B cell (primary cell): ENCODE measurements around the gene VRTN. TPM values are rescaled to one million over a fixed set of nuclear protein-coding genes. Genes with fewer than 3 reads are reported as not detected.

Experiments
- ATAC-seq: fragments of 200-7000 bp; cut with Tn5 transposase; one replicate; pipeline ENCODE4 v1.10.0; 2021; ENCODE audit warnings: low read depth, mild to moderate bottlenecking, moderate number of reproducible peaks, moderate library complexity
- CTCF ChIA-PET: fragments of 350-600 bp; sonication (Branson Sonifier 250); formaldehyde crosslinking; loops from one replicate; lab custom pipeline; 2021; ENCODE audit warnings: antibody characterized with exemption, inconsistent platforms; lab: Charles Lee
- POLR2A ChIA-PET: fragments of 350-600 bp; sonication (Branson Sonifier 250); formaldehyde crosslinking; loops from one replicate; lab custom pipeline; 2021; ENCODE audit warnings: antibody characterized with exemption; lab: Charles Lee
- DNase-seq: peaks from one replicate; pipeline ENCODE4 v3.0.0; 2013
- H2AFZ ChIP-seq: 2 replicates; pipeline ENCODE4 v1.6.1; 2012; ENCODE audit warnings: mild to moderate bottlenecking, low read depth, low read length; ENCODE audit not compliant: insufficient read depth, poor library complexity, severe bottlenecking
- H3K27ac ChIP-seq, 2 donors: 1 replicate in 1 of 2; 2 replicates in 1 of 2; pipeline ENCODE4 v1.5.1; 2012 to 2013; ENCODE audit warnings: low read length in 2 of 2, mild to moderate bottlenecking in 2 of 2, moderate library complexity in 1 of 2
- H3K27me3 ChIP-seq, 4 experiments: fragments of 200-600 bp in 1 of 4; sonication (generic) in 1 of 4; replicated peaks in 1 of 4; 1 replicate in 2 of 4; 2 replicates in 2 of 4; pipeline versions ENCODE4 v1.6.1 to v1.7.0; 2013 to 2016; ENCODE audit warnings: low read length in 3 of 4, mild to moderate bottlenecking in 2 of 4, mixed read lengths in 1 of 4, moderate library complexity in 1 of 4; ENCODE audit not compliant: insufficient read depth in 4 of 4, control insufficient read depth in 3 of 4; ENCODE audit errors: control extremely low read depth in 1 of 4
- H3K36me3 ChIP-seq, 2 experiments: replicated peaks in 1 of 2; 1 replicate in 1 of 2; 2 replicates in 1 of 2; pipeline versions ENCODE4 v1.6.1 to v1.7.1; 2013; ENCODE audit warnings: low read length in 1 of 2; ENCODE audit not compliant: insufficient read depth in 2 of 2, control insufficient read depth in 1 of 2; ENCODE audit errors: control extremely low read depth in 1 of 2, extremely low read depth in 1 of 2
- H3K4me1 ChIP-seq, 2 donors: fragments of 200-600 bp in 1 of 2; sonication (generic) in 1 of 2; 1 replicate in 1 of 2; 2 replicates in 1 of 2; pipeline versions ENCODE4 v1.5.1 to v1.6.1; 2013 to 2017; ENCODE audit warnings: low read length in 2 of 2; ENCODE audit not compliant: control insufficient read depth in 2 of 2, insufficient read depth in 2 of 2
- H3K4me2 ChIP-seq: replicated peaks from 2 replicates; pipeline ENCODE3; 2012; ENCODE audit warnings: mild to moderate bottlenecking, low read depth, low read length; ENCODE audit not compliant: poor library complexity, severe bottlenecking
- H3K4me3 ChIP-seq, 5 experiments: fragments of 200-600 bp in 1 of 5; sonication (generic) in 1 of 5; 1 replicate in 3 of 5; 2 replicates in 2 of 5; pipeline versions ENCODE4 v1.5.1 to v1.7.0; 2011 to 2016; ENCODE audit warnings: low read length in 4 of 5, mild to moderate bottlenecking in 4 of 5, low read depth in 2 of 5, control low read depth in 1 of 5, moderate library complexity in 1 of 5; ENCODE audit not compliant: insufficient read depth in 1 of 5; ENCODE audit errors: control extremely low read depth in 1 of 5, extremely low read depth in 1 of 5
- H3K79me2 ChIP-seq: fragments of 200-600 bp; sonication (generic); one replicate; pipeline ENCODE4 v1.6.0; 2016; ENCODE audit warnings: low read length; ENCODE audit not compliant: control insufficient read depth, insufficient read depth
- H3K9ac ChIP-seq: fragments of 200-600 bp; sonication (generic); 2 replicates; pipeline ENCODE4 v1.6.1; 2017; ENCODE audit warnings: mild to moderate bottlenecking, low read length, moderate library complexity
- H3K9me3 ChIP-seq, 3 donors: one replicate each; pipeline versions ENCODE4 v1.6.1 to v1.7.1; 2013; ENCODE audit warnings: low read length in 2 of 3; ENCODE audit not compliant: control insufficient read depth in 2 of 3, insufficient read depth in 1 of 3; ENCODE audit errors: control extremely low read depth in 1 of 3
- H4K20me1 ChIP-seq: 2 replicates; pipeline ENCODE4 v1.6.0; 2012; ENCODE audit warnings: mild to moderate bottlenecking, low read length; ENCODE audit not compliant: insufficient read depth, control insufficient read depth, poor library complexity, severe bottlenecking
- H3K27ac Mint-ChIP-seq: one replicate; pipeline ENCODE4 v1.8.0; 2021; ENCODE audit warnings: mixed read lengths
- H3K27me3 Mint-ChIP-seq: one replicate; pipeline ENCODE4 v1.8.0; 2021; ENCODE audit warnings: mixed read lengths
- H3K4me1 Mint-ChIP-seq: one replicate; pipeline ENCODE4 v1.8.0; 2021; ENCODE audit warnings: mixed read lengths
- H3K4me3 Mint-ChIP-seq: one replicate; pipeline ENCODE4 v1.8.0; 2021; ENCODE audit warnings: mixed read lengths
- H3K9me3 Mint-ChIP-seq: one replicate; pipeline ENCODE4 v1.8.0; 2022; ENCODE audit warnings: mixed read lengths; ENCODE audit not compliant: insufficient read depth
- CTCF ChIP-seq: fragments of 200-600 bp; IDR thresholded peaks from one replicate; pipeline ENCODE4 v1.8.0; 2022; ENCODE audit warnings: antibody characterized with exemption, mild to moderate bottlenecking
- EZH2 ChIP-seq: IDR thresholded peaks from 2 replicates; pipeline ENCODE4 v1.6.1; 2012; ENCODE audit warnings: borderline replicate concordance, low read depth, mild to moderate bottlenecking, moderate library complexity, low read length; ENCODE audit not compliant: insufficient read depth, poor library complexity, severe bottlenecking
- WGBS: methylation state at CpG from one replicate; pipeline ENCODE4 v1.1.5; 2013; ENCODE audit warnings: missing lambda C conversion rate; ENCODE audit not compliant: insufficient coverage; 5-methylcytosine and 5-hydroxymethylcytosine counted together
- intact Hi-C: fragments of 100-400 bp; cut with micrococcal nuclease; formaldehyde crosslinking; loops from one replicate; pipeline ENCODE4 v1.10.0; 2022
- polyA plus RNA-seq: library from polyadenylated mRNA; depleted of rRNA; stranded (reverse); fragments of >200 nt; gene quantifications from 2 replicates; pipeline ENCODE4 v1.2.3, GENCODE V29; 2012
- total RNA-seq, 2 donors: library from RNA; stranded (reverse); fragments of 120-200 nt in 1 of 2; gene quantifications; 1 replicate in 1 of 2; 2 replicates in 1 of 2; pipeline versions ENCODE4 v1.2.3 to v1.2.4, GENCODE V29; 2013 to 2022

VRTN gene
- total and polyA plus RNA-seq, 2 donors (not counting 1 experiment from before 2014, with no cell fraction given) = not detected

- peaks cover 0 to 3% (median 0%) of the 10 kb centered on the region in 4 experiments for H3K27me3 ChIP-seq
- H3K9me3 Mint-ChIP-seq = no peaks in the 10 kb centered on the region
- no peak overlapping the region for H3K27ac Mint-ChIP-seq
- H3K4me2 ChIP-seq = no peak overlapping the region
- no peak overlapping the region for H3K27ac ChIP-seq
- H4K20me1 ChIP-seq = no peaks in the 10 kb centered on the region
- no peak overlapping the region for H2AFZ ChIP-seq
- no peak overlapping the region for H3K4me3 Mint-ChIP-seq
- H3K9me3 ChIP-seq = no peaks in the 10 kb centered on the region
- no peak overlapping the region for H3K9ac ChIP-seq
- ATAC-seq (no peak), DNase-seq (no peak)
- H3K27me3 Mint-ChIP-seq = peaks cover 4% of the 10 kb centered on the region
- no peaks in the 10 kb centered on the region for H3K4me1 Mint-ChIP-seq
- no peaks in the 10 kb centered on the region for H3K4me1 ChIP-seq
- TF ChIP-seq EZH2 = no peak
- ChIA-PET CTCF (interaction anchor here (0.8 to 1.2 kb wide), 2 partner anchors 33 to 107 kb away, joined by 3 read pairs; no protein-coding TSS in a partner anchor), POLR2A (no interaction called here)
- WGBS = 95% methylated on average over 4 of the region's 6 CpGs
- intact Hi-C loops = no loop called here
- H3K4me3 ChIP-seq = no peak overlapping the region
- no peaks in the 10 kb centered on the region for H3K79me2 ChIP-seq
- no peaks in the 10 kb centered on the region for H3K36me3 ChIP-seq
These were observed 19.8 kb downstream of the VRTN start for GRCh38 chr14:74368026-74368425.

GRCh38 chr14:74368441-74368840, 20.2 kb downstream of the VRTN start:
- H3K9ac ChIP-seq = no peak overlapping the region
- peaks cover 0 to 3% (median 0%) of the 10 kb centered on the region in 4 experiments for H3K27me3 ChIP-seq
- no peak overlapping the region for H3K4me3 ChIP-seq
- Mint-ChIP-seq H3K27ac (no peak overlapping the region), H3K9me3 (no peaks in the 10 kb centered on the region), H3K4me3 (no peak overlapping the region), H3K4me1 (no peaks in the 10 kb centered on the region), H3K27me3 (peaks cover 4% of the 10 kb centered on the region)
- H2AFZ ChIP-seq = no peak overlapping the region
- H3K27ac ChIP-seq = no peak overlapping the region
- WGBS = 85% methylated on average over 6 of the region's 8 CpGs
- no peak overlapping the region for H3K4me2 ChIP-seq
- CTCF ChIA-PET = interaction anchor here (0.8 to 1.2 kb wide), 2 partner anchors 33 to 107 kb away, joined by 3 read pairs; no protein-coding TSS in a partner anchor
- no peaks in the 10 kb centered on the region for H3K9me3 ChIP-seq
- intact Hi-C loops = no loop called here
- no peaks in the 10 kb centered on the region for H3K79me2 ChIP-seq
- ATAC-seq = no peak
- H3K4me1 ChIP-seq = no peaks in the 10 kb centered on the region
- TF ChIP-seq CTCF (no peak), EZH2 (no peak)
- H4K20me1 ChIP-seq = no peaks in the 10 kb centered on the region
- POLR2A ChIA-PET = no interaction called here
- DNase-seq = no peak
- H3K36me3 ChIP-seq = no peaks in the 10 kb centered on the region
